Neuronal stem cell (in vitro differentiated cells): Measurements from ENCODE around the gene NFILZ.

Source experiments
- DNase-seq: peaks from one replicate; pipeline ENCODE4 v3.0.0-alpha.2; 2013; ENCODE audit warnings: low spot score
- H2AFZ ChIP-seq: one replicate; pipeline ENCODE4 v1.6.1; 2013; ENCODE audit warnings: mild to moderate bottlenecking, low read length, inconsistent platforms
- H2AK5ac ChIP-seq: 2 replicates; pipeline ENCODE4 v1.6.1; 2013; ENCODE audit warnings: low read depth, mild to moderate bottlenecking, inconsistent platforms, low read length, moderate library complexity, mixed read lengths
- H2BK120ac ChIP-seq: 2 replicates; pipeline ENCODE4 v1.6.1; 2013; ENCODE audit warnings: low read depth, mild to moderate bottlenecking, inconsistent platforms, low read length, moderate library complexity, mixed read lengths
- H2BK12ac ChIP-seq: one replicate; pipeline ENCODE4 v1.6.1; 2013; ENCODE audit warnings: low read length, inconsistent platforms
- H2BK15ac ChIP-seq: 2 replicates; pipeline ENCODE4 v1.6.1; 2013; ENCODE audit warnings: mild to moderate bottlenecking, low read length, inconsistent platforms, mixed read lengths
- H2BK5ac ChIP-seq: one replicate; pipeline ENCODE4 v1.6.1; 2013; ENCODE audit warnings: inconsistent platforms, mild to moderate bottlenecking, low read length, moderate library complexity
- H3K14ac ChIP-seq: one replicate; pipeline ENCODE4 v1.6.1; 2013; ENCODE audit warnings: low read length, inconsistent platforms
- H3K18ac ChIP-seq: 2 replicates; pipeline ENCODE4 v1.6.1; 2013; ENCODE audit warnings: low read length, inconsistent platforms
- H3K23ac ChIP-seq: 2 replicates; pipeline ENCODE4 v1.6.1; 2013; ENCODE audit warnings: low read depth, mild to moderate bottlenecking, mixed read lengths, low read length, inconsistent platforms; ENCODE audit not compliant: poor library complexity
- H3K27ac ChIP-seq: replicated peaks from 3 replicates; pipeline ENCODE4 v1.5.1; 2013; ENCODE audit warnings: low read length, inconsistent platforms
- H3K27me3 ChIP-seq, 3 experiments: 2 replicates each; pipeline ENCODE4 v1.6.1; 2013; ENCODE audit warnings: low read length in 3 of 3, mild to moderate bottlenecking in 2 of 3, inconsistent platforms in 1 of 3, low read depth in 1 of 3, mixed read lengths in 1 of 3, moderate library complexity in 1 of 3; ENCODE audit not compliant: control insufficient read depth in 3 of 3, insufficient read depth in 3 of 3
- H3K36me3 ChIP-seq, 2 donors: replicated peaks in 1 of 2; 2 replicates each; pipeline ENCODE4 v1.6.1; 2013; ENCODE audit warnings: low read length in 2 of 2; ENCODE audit not compliant: control insufficient read depth in 2 of 2, insufficient read depth in 2 of 2
- H3K4ac ChIP-seq: 2 replicates; pipeline ENCODE4 v1.6.1; 2013; ENCODE audit warnings: inconsistent platforms, mild to moderate bottlenecking, low read length, moderate library complexity
- H3K4me1 ChIP-seq, 2 donors: 1 replicate in 1 of 2; 2 replicates in 1 of 2; pipeline ENCODE4 v1.6.1; 2013; ENCODE audit warnings: low read length in 2 of 2, low read depth in 1 of 2; ENCODE audit not compliant: control insufficient read depth in 2 of 2, insufficient read depth in 1 of 2
- H3K4me2 ChIP-seq: one replicate; pipeline ENCODE4 v1.6.1; 2013; ENCODE audit warnings: mild to moderate bottlenecking, low read length, inconsistent platforms; ENCODE audit not compliant: insufficient read depth, poor library complexity, severe bottlenecking
- H3K4me3 ChIP-seq, 2 donors: 2 replicates each; pipeline ENCODE4 v1.5.1; 2013; ENCODE audit warnings: low read length in 2 of 2, mild to moderate bottlenecking in 2 of 2, inconsistent platforms in 1 of 2, moderate library complexity in 1 of 2
- H3K79me1 ChIP-seq: one replicate; pipeline ENCODE4 v1.6.1; 2013; ENCODE audit warnings: low read depth, mild to moderate bottlenecking, inconsistent platforms, low read length, moderate library complexity
- H3K9ac ChIP-seq: one replicate; pipeline ENCODE4 v1.6.1; 2013; ENCODE audit warnings: mild to moderate bottlenecking, low read depth, low read length, inconsistent platforms; ENCODE audit not compliant: poor library complexity
- H3K9me3 ChIP-seq, 2 donors: replicated peaks in 1 of 2; 2 replicates each; pipeline versions ENCODE3 to v1.6.1; 2013; ENCODE audit warnings: low read length in 2 of 2, mild to moderate bottlenecking in 2 of 2, inconsistent platforms in 1 of 2, low read depth in 1 of 2, mixed read lengths in 1 of 2, moderate library complexity in 1 of 2; ENCODE audit not compliant: control insufficient read depth in 2 of 2, insufficient read depth in 1 of 2
- H4K8ac ChIP-seq: one replicate; pipeline ENCODE4 v1.6.1; 2013; ENCODE audit warnings: low read depth, mild to moderate bottlenecking, inconsistent platforms, low read length, moderate library complexity
- H4K91ac ChIP-seq: one replicate; pipeline ENCODE4 v1.6.1; 2013; ENCODE audit warnings: low read length, low read depth, mild to moderate bottlenecking, inconsistent platforms; ENCODE audit not compliant: poor library complexity
- WGBS, 2 donors: extraction: QIAGEN DNeasy Blood & Tissue Kit; methylation state at CpG; one replicate each; pipeline ENCODE4 v1.1.7; 2013; ENCODE audit warnings: missing lambda C conversion rate in 2 of 2, mixed read lengths in 1 of 2; ENCODE audit not compliant: insufficient read length in 2 of 2, insufficient replicate concordance in 1 of 2; ENCODE audit errors: extremely low coverage in 2 of 2; 5-methylcytosine and 5-hydroxymethylcytosine counted together

The NFILZ gene

GRCh38 chr19:8608941-8609278, 21.5 kb upstream of the NFILZ start:
- Histone ChIP-seq H2BK5ac (no peak overlapping the region), H3K9ac (peak overlapping the region; percentile 98), H3K36me3 (peaks cover 0 to 12% of the 10 kb centered on the region in 2 donors), H3K4me2 (peak overlapping the region; percentile 55), H3K4me3 (peak overlapping the region; percentile 89 to 95), H3K18ac (peak overlapping the region; percentile 76), H2BK120ac (no peak overlapping the region), H2BK12ac (no peak overlapping the region), H2AK5ac (peak overlapping the region; percentile 27), H3K14ac (no peak overlapping the region), H3K4me1 (peaks cover 10 to 15% of the 10 kb centered on the region in 2 donors), H3K79me1 (peaks cover 6% of the 10 kb centered on the region), H4K8ac (no peak overlapping the region), H3K23ac (peak overlapping the region; percentile 1), H4K91ac (no peak overlapping the region), H3K9me3 (peaks cover 4 to 12% of the 10 kb centered on the region in 2 donors), H2BK15ac (peak overlapping the region; percentile 6), H3K4ac (no peak overlapping the region), H3K27me3 (no peaks in the 10 kb centered on the region), H2AFZ (peak overlapping the region; percentile 92), H3K27ac (no peak overlapping the region)
- WGBS, 2 donors, result no CpG with 5 or more reads among the region's 5 CpGs
- DNase-seq, result no peak

- Histone ChIP-seq H3K18ac (peak overlapping the region; percentile 95), H3K23ac (peak overlapping the region; percentile 85), H3K4me2 (peak overlapping the region; percentile 55), H4K91ac (no peak overlapping the region), H4K8ac (no peak overlapping the region), H3K14ac (peak overlapping the region; percentile 92), H3K4me1 (peaks cover 10 to 15% of the 10 kb centered on the region in 2 donors), H3K36me3 (peaks cover 0 to 8% of the 10 kb centered on the region in 2 donors), H3K4me3 (peak overlapping the region; percentile 89 to 95), H3K9ac (peak overlapping the region; percentile 98), H3K4ac (peak overlapping the region; percentile 0), H3K27ac (peak overlapping the region; percentile 50), H2BK12ac (no peak overlapping the region), H2AFZ (peak overlapping the region; percentile 92), H3K9me3 (peaks cover 4 to 10% of the 10 kb centered on the region in 2 donors), H3K27me3 (no peaks in the 10 kb centered on the region), H2BK5ac (no peak overlapping the region), H2AK5ac (peak overlapping the region; percentile 27), H2BK15ac (peak overlapping the region; percentile 73), H3K79me1 (peaks cover 6% of the 10 kb centered on the region), H2BK120ac (peak overlapping the region; percentile 6)
- DNase-seq, result peak; percentile 77
- WGBS, 2 donors, result no CpG with 5 or more reads among the region's 47 CpGs
These were observed 21.0 kb upstream of the NFILZ start for GRCh38 chr19:8609279-8610040.

GRCh38 chr19:8610041-8610935, 20.1 kb upstream of the NFILZ start, which contains the start of gene ADAMTS10:
Gene ADAMTS10 (minus strand): TSS chr19:8610715. CDS start chr19:8605710, 5,005 bp downstream.
- Histone ChIP-seq H3K79me1 (peaks cover 2% of the 10 kb centered on the region), H3K14ac (peak within 1 kb of the TSS; percentile 92), H3K23ac (peak within 1 kb of the TSS; percentile 99), H3K9me3 (peaks cover 0 to 2% of the 10 kb centered on the region in 2 donors), H2BK12ac (peak within 1 kb of the TSS; percentile 0), H4K8ac (peak within 1 kb of the TSS; percentile 29), H3K9ac (peak within 1 kb of the TSS; percentile 98), H3K18ac (peak within 1 kb of the TSS; percentile 97), H2AFZ (peak within 1 kb of the TSS; percentile 92), H4K91ac (peak within 1 kb of the TSS; percentile 12), H2AK5ac (peak within 1 kb of the TSS; percentile 31), H3K4me3 (peak within 1 kb of the TSS; percentile 89 to 95), H3K27me3 (no peaks in the 10 kb centered on the region), H3K4ac (peak within 1 kb of the TSS; percentile 0), H3K4me1 (peaks cover 10 to 15% of the 10 kb centered on the region in 2 donors), H2BK15ac (peak within 1 kb of the TSS; percentile 100), H3K36me3 (no peaks in the 10 kb centered on the region), H3K27ac (peak within 1 kb of the TSS; percentile 50), H2BK5ac (peak within 1 kb of the TSS; percentile 59), H2BK120ac (peak within 1 kb of the TSS; percentile 81), H3K4me2 (peak within 1 kb of the TSS; percentile 55)
- DNase-seq, result no peak
- no CpG with 5 or more reads among the region's 74 CpGs for WGBS, 2 donors
